Measurements from ENCODE around the gene UQCRC1.
A peak's percentile ranks its signal among the peaks of the same experiment; 100 is the strongest.

Gene UQCRC1

GRCh38 chr3:48655606-48656005 is 46.2 kb upstream of the UQCRC1 start:
- Histone ChIP-seq H3K36me3 (replicated peaks; ENCODE audit: insufficient read depth, low read length) (no peaks in the 10 kb centered on the region), H3K9me2 (replicated peaks; ENCODE audit: insufficient read depth, low read length) (no peaks in the 10 kb centered on the region), H3K4me3 (ENCODE audit: low read length) (no peak overlapping the region), H2AFZ (ENCODE audit: low read length) (no peak overlapping the region), H3K27ac (ENCODE audit: low read length) (no peak overlapping the region), H3K4me2 (ENCODE audit: low read depth, low read length) (peak overlapping the region; percentile 75; the same call in 1 of the 2 replicates), H3K79me2 (ENCODE audit: low read length) (no peaks in the 10 kb centered on the region), H3K9me3 (replicated peaks; ENCODE audit: insufficient read depth, low read length) (no peaks in the 10 kb centered on the region), H4K20me1 (ENCODE audit: insufficient read depth, low read length) (no peaks in the 10 kb centered on the region), H3K4me1 (ENCODE audit: low read length) (peaks cover 23% of the 10 kb centered on the region), H3K27me3 (replicated peaks; ENCODE audit: insufficient read depth, low read length) (peaks cover 17% of the 10 kb centered on the region), H3F3A (ENCODE audit: insufficient read depth, low read length) (peaks cover 9% of the 10 kb centered on the region; the same call in 1 of the 2 replicates), H3K9ac (ENCODE audit: low read length) (no peak overlapping the region)
- DNase-seq, result no peak
- TF ChIP-seq, protein P1, sequence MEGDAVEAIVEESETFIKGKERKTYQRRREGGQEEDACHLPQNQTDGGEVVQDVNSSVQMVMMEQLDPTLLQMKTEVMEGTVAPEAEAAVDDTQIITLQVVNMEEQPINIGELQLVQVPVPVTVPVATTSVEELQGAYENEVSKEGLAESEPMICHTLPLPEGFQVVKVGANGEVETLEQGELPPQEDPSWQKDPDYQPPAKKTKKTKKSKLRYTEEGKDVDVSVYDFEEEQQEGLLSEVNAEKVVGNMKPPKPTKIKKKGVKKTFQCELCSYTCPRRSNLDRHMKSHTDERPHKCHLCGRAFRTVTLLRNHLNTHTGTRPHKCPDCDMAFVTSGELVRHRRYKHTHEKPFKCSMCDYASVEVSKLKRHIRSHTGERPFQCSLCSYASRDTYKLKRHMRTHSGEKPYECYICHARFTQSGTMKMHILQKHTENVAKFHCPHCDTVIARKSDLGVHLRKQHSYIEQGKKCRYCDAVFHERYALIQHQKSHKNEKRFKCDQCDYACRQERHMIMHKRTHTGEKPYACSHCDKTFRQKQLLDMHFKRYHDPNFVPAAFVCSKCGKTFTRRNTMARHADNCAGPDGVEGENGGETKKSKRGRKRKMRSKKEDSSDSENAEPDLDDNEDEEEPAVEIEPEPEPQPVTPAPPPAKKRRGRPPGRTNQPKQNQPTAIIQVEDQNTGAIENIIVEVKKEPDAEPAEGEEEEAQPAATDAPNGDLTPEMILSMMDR (IDR thresholded peaks at IDR 0.05; ENCODE audit: low read length), result no peak
- no peak for TF ChIP-seq EZH2 (optimal IDR thresholded peaks at IDR 0.05; ENCODE audit: low read depth, low read length)
- TF ChIP-seq EZH2phosphoT487 (IDR thresholded peaks at IDR 0.05; ENCODE audit: low read length), result no peak

- H3K9me3 ChIP-seq (replicated peaks; ENCODE audit: insufficient read depth, low read length), result no peaks in the 10 kb centered on the region
- H3K4me1 ChIP-seq (ENCODE audit: low read length), result peaks cover 23% of the 10 kb centered on the region
- peaks cover 15% of the 10 kb centered on the region for H3K27me3 ChIP-seq (replicated peaks; ENCODE audit: insufficient read depth, low read length)
- no peaks in the 10 kb centered on the region for H3K9me2 ChIP-seq (replicated peaks; ENCODE audit: insufficient read depth, low read length)
- H3K36me3 ChIP-seq (replicated peaks; ENCODE audit: insufficient read depth, low read length), result no peaks in the 10 kb centered on the region
- no peak overlapping the region for H3K4me3 ChIP-seq (ENCODE audit: low read length)
- H3K9ac ChIP-seq (ENCODE audit: low read length), result no peak overlapping the region
- H3K79me2 ChIP-seq (ENCODE audit: low read length), result no peaks in the 10 kb centered on the region
- no peak overlapping the region for H3K4me2 ChIP-seq (ENCODE audit: low read depth, low read length)
- no peaks in the 10 kb centered on the region for H4K20me1 ChIP-seq (ENCODE audit: insufficient read depth, low read length)
- H3F3A ChIP-seq (ENCODE audit: insufficient read depth, low read length), result peaks cover 9% of the 10 kb centered on the region; the same call in 1 of the 2 replicates
- H2AFZ ChIP-seq (ENCODE audit: low read length), result no peak overlapping the region
- no peak overlapping the region for H3K27ac ChIP-seq (ENCODE audit: low read length)
- no peak for DNase-seq
- no peak for TF ChIP-seq EZH2phosphoT487 (IDR thresholded peaks at IDR 0.05; ENCODE audit: low read length)
- TF ChIP-seq, protein P1 (IDR thresholded peaks at IDR 0.05; ENCODE audit: low read length), result no peak
- no peak for TF ChIP-seq EZH2 (optimal IDR thresholded peaks at IDR 0.05; ENCODE audit: low read depth, low read length)
Observed at GRCh38 chr3:48655063-48655462, 45.6 kb upstream of the UQCRC1 start.

GRCh38 chr3:48652923-48653715 is 43.7 kb upstream of the UQCRC1 start:
- Histone ChIP-seq H3K4me2 (ENCODE audit: low read depth, low read length) (peak overlapping the region; percentile 3; the same call in 1 of the 2 replicates), H3K36me3 (replicated peaks; ENCODE audit: insufficient read depth, low read length) (no peaks in the 10 kb centered on the region), H3K9ac (ENCODE audit: low read length) (no peak overlapping the region), H3K27ac (ENCODE audit: low read length) (peak overlapping the region; percentile 20; the same call in 1 of the 2 replicates), H2AFZ (ENCODE audit: low read length) (no peak overlapping the region), H3K79me2 (ENCODE audit: low read length) (no peaks in the 10 kb centered on the region), H3K9me3 (replicated peaks; ENCODE audit: insufficient read depth, low read length) (no peaks in the 10 kb centered on the region), H3K27me3 (replicated peaks; ENCODE audit: insufficient read depth, low read length) (peaks cover 10% of the 10 kb centered on the region), H3K4me1 (ENCODE audit: low read length) (peaks cover 23% of the 10 kb centered on the region), H3K9me2 (replicated peaks; ENCODE audit: insufficient read depth, low read length) (no peaks in the 10 kb centered on the region), H3K4me3 (ENCODE audit: low read length) (no peak overlapping the region), H4K20me1 (ENCODE audit: insufficient read depth, low read length) (no peaks in the 10 kb centered on the region), H3F3A (ENCODE audit: insufficient read depth, low read length) (peaks cover 9% of the 10 kb centered on the region; the same call in 1 of the 2 replicates)
- peak; percentile 84 for DNase-seq
- TF ChIP-seq EZH2phosphoT487 (IDR thresholded peaks at IDR 0.05; ENCODE audit: low read length) (no peak), EZH2 (optimal IDR thresholded peaks at IDR 0.05; ENCODE audit: low read depth, low read length) (no peak)
- TF ChIP-seq, protein P1 (IDR thresholded peaks at IDR 0.05; ENCODE audit: low read length), result no peak
